Testis (tissue), 2 donors: ENCODE measurements around the gene CYFIP2.

ENCODE experiments used
- CTCF ChIP-seq, 3 experiments: fragments of 450-650 bp in 2 of 3; fragments of 200-600 bp in 1 of 3; sonication (generic) in 1 of 3; IDR thresholded peaks; one replicate each; pipeline ENCODE4 v1.5.1; 2016 to 2019; ENCODE audit warnings: antibody characterized with exemption in 3 of 3, mild to moderate bottlenecking in 2 of 3, moderate library complexity in 1 of 3
- POLR2A ChIP-seq: fragments of 450-650 bp; IDR thresholded peaks from one replicate; pipeline ENCODE4 v1.6.1; 2017; ENCODE audit warnings: antibody characterized with exemption, mild to moderate bottlenecking, moderate library complexity

GRCh38 chr5:157390133-157390532 is 124.2 kb downstream of the CYFIP2 start:
- TF ChIP-seq POLR2A (no peak), CTCF (IDR thresholded peaks at IDR 0.05) (no peak)
